ENCODE results near the gene SMIM44.

DNA sequence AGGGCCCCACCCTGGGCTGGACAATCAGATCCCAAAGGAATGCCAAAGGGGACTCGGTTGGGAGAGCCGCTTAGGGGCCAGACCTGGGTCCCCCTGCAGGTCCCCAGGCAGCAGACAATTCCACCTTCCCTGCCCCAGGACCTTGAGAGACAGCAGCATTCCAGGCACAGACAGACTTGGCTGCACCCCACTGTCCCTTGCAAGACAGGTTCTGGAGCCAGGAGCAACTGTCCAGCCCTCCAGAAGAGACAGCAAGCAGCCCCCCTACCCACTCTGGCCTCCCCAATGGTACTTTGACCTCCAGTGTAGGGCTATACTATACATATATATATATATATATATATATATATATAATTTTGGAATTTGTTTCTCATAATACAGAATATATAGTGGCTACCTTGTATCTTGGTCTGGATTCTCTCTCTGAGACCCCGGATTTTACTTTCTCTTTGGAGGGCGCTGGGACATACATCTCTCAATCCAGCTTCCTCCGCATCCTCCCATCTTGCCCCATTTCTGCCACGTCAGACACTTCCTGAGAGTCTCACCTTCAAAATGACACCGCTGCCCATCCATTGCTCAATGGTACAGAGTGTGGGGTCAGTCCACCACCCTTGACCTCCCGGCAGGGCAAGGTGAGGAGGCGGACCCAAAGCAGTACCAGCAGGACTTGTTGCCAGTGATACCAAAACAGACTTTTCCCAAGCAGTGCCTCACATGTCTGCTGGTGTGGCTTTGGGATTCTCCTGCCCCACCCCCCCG lies 15.6 kb downstream of the SMIM44 start:
- TF ChIP-seq, protein P1, sequence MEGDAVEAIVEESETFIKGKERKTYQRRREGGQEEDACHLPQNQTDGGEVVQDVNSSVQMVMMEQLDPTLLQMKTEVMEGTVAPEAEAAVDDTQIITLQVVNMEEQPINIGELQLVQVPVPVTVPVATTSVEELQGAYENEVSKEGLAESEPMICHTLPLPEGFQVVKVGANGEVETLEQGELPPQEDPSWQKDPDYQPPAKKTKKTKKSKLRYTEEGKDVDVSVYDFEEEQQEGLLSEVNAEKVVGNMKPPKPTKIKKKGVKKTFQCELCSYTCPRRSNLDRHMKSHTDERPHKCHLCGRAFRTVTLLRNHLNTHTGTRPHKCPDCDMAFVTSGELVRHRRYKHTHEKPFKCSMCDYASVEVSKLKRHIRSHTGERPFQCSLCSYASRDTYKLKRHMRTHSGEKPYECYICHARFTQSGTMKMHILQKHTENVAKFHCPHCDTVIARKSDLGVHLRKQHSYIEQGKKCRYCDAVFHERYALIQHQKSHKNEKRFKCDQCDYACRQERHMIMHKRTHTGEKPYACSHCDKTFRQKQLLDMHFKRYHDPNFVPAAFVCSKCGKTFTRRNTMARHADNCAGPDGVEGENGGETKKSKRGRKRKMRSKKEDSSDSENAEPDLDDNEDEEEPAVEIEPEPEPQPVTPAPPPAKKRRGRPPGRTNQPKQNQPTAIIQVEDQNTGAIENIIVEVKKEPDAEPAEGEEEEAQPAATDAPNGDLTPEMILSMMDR (optimal IDR thresholded peaks at IDR 0.05 in 1 of 3, IDR thresholded peaks at IDR 0.05 in 1 of 3, conservative IDR thresholded peaks at IDR 0.05 in 1 of 3; ENCODE audit: extremely low read depth in 1 of 3, insufficient read depth in 2 of 3, low read length in 3 of 3) = no peak
- no peak for TF ChIP-seq EZH2 (IDR thresholded peaks at IDR 0.05; ENCODE audit: low read length)
